Raji (cell line): Measurements from ENCODE around the gene PRPSAP1.

Source experiments
- POLR2A ChIP-seq: IDR thresholded peaks from 2 replicates; pipeline ENCODE4 v1.6.1; 2011; ENCODE audit warnings: low read depth, low read length, control low read depth; ENCODE audit not compliant: insufficient read depth

Gene PRPSAP1

DNA sequence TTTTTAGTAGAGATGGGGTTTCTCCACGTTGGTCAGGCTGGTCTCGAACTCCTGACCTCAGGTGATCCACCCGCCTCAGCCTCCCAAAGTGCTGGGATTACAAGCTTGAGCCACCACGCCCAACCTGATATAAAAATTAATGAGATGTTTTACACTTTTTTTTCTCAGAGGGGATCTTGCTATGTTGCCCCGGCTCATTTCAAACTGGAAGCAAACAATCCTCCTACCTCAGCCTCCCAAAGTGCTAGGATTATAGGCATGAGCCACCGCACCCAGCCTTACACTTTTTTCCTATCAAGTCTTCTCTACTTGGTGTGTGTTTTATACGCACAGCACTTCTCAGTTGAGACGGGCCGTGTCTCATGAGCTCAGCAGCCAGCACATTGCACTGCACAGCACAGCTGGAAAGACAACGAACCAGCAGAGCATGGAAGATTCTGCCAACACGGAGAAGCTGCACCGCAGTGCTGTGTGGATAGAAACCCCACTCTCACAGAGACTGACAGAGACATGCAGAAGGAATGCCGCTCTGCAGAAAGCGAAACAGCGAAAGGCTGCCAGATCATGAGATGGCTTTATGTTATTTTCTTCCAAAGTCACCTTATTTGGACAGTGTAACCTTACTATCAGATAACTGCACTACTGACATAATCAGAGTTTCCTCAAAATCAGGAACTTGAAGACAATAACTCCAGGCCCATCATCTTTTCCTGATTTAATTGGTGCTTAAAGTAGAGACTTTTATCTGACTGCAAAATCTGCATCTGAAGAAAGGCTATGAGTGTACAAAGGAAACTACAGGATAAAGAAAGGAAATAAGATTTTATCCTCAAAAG, 39.1 kb downstream of the PRPSAP1 start:
- TF ChIP-seq POLR2A: no peak

DNA sequence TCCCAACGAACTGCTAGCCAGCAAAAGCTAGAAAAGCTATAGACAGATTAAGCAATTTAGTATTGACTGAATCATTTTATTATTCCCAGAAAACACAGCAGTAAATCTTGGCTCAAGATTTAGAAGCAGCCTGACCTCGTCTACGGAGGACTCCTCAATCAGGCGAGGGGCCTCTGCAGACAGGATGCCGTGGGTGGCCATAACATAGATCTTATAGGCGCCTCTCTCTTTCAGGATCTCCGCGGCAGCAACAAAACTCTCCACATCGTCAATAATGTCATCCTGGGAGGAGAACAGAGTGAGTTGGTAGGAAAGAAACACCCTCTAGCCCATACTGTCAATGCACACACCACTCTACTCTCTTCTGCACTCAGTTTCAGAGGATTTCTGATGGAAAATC, 41.0 kb downstream of the PRPSAP1 start:
- no peak for TF ChIP-seq POLR2A

DNA sequence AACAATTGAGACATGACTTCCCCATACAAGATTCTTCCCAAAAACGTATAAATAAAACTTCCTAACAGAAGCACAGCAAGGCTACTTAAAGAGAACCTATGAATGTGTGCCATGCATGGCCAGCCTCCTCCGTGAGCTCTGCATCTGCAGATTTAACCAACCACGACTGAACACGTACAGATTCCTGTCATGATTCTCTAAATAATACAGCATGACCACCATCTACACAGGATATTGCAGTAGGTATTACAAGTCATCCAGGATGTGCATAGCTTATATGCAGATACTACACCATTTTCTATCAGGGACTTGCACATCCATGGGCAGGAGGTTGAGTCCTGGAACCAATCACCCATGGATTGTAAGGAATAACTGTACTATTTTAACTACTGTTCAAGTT, 44.3 kb downstream of the PRPSAP1 start:
- TF ChIP-seq POLR2A: no peak

- no peak for TF ChIP-seq POLR2A
These were observed 45.8 kb downstream of the PRPSAP1 start, which contains the start of gene QRICH2 for GRCh38 chr17:76307966-76308338. Gene QRICH2, minus strand, starts transcription at chr17:76308276. Its CDS starts 278 bp downstream, at chr17:76307998.

- no peak for TF ChIP-seq POLR2A
These were observed 46.3 kb downstream of the PRPSAP1 start for GRCh38 chr17:76307299-76307965.

- no peak for TF ChIP-seq POLR2A
These were observed 49.2 kb downstream of the PRPSAP1 start for GRCh38 chr17:76304226-76305134.

- TF ChIP-seq POLR2A: no peak
These were observed 56.3 kb downstream of the PRPSAP1 start for GRCh38 chr17:76297436-76297835.

- no peak for TF ChIP-seq POLR2A
These were observed 56.8 kb downstream of the PRPSAP1 start for GRCh38 chr17:76296889-76297288.

DNA sequence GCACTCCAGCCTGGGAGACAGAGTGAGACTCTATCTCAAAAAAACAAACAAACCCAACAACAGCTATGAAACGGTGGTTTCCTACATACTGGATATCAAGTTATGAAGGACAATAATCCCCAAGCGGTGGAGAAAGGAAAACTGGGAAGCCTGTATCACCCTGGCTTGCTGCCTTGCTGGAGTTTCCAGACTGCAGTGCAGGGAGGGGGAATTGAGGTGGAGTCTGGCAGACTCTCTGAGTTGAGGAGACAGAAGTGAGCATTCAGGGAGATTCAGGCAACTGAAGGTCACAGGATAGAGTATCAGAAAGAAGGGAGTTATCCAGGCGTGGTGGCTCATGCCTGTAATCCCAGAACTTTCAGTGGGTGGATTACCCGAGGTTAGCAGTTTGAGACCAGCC, 57.5 kb downstream of the PRPSAP1 start:
- TF ChIP-seq POLR2A: no peak

GRCh38 chr17:76293106-76293505, 60.6 kb downstream of the PRPSAP1 start:
- no peak for TF ChIP-seq POLR2A

DNA sequence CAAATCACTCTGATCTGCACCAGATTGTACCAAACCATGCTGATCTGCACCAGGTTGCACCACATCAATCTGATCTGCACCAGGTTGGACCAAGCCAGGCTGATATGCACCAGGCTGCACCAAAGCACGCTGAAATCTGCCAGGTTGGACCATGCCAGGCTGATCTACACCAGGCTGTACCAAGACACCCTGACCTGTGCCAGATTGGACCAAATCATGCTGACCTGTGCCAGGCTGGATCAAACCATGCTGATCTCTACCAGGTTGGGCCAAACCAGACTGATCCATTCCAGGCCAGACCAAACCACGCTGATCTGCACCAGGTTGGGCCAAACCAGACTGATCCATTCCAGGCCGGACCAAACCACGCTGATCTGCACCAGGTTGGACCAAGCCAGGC, 61.1 kb downstream of the PRPSAP1 start:
- TF ChIP-seq POLR2A: no peak

DNA sequence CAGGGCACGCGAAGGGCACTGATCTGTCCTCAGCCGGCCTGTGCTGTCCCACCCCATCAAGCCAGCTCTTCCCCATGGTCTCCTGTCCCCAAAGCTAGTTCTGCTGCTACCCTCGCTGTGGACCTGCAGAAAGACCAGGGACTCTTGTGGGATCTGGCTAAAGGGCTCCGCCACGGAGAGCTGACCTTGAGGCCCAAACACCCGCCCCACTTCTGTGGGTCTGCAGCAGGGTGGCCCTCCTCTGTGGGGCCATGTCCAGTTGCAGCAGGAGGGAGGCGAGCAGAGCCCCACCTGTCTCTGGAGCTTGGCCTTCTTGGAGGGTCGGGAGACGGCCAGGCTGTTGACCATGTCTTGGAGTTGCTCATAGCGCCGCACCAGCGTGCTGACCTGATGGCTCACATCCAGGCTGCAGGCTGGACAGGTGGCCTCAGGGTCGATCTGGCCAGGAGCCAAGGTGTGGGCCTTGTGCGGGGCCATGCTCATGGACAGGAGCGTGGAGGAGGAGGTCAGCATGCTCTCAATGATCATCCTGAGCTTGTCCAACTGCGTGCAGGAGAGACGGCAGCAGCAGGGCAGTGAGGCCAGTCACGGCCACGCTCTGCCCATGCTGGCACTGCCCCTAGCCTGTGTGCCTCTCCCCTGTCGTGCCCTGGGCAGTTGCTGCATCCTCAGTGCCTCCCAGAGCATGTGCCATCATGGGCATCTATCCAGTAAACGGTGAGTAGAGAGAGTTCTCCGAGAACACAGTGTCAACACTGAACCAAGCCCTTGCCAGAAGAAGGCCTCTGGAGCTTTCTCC, 71.9 kb downstream of the PRPSAP1 start:
- no peak for TF ChIP-seq POLR2A

DNA sequence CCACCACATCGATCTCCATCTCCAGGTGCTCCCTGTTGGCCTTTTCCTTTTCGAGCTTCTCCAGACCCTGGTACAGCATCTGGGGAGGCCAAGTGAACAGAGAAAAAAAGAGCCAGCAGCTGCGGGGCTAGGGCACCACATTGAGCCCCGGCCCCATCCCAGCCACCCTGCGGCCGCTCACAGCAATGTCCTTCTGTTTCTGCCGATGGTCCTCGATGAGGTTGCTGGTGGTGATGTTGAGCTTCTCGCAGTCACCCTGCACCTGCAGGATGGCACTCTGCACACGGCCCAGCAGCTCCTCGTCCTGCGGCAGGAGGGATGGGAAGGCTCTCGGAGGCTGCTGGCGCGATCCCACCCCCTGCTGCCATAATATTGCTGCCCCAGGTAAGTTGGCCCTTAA, 73.1 kb downstream of the PRPSAP1 start:
- TF ChIP-seq POLR2A: no peak

DNA sequence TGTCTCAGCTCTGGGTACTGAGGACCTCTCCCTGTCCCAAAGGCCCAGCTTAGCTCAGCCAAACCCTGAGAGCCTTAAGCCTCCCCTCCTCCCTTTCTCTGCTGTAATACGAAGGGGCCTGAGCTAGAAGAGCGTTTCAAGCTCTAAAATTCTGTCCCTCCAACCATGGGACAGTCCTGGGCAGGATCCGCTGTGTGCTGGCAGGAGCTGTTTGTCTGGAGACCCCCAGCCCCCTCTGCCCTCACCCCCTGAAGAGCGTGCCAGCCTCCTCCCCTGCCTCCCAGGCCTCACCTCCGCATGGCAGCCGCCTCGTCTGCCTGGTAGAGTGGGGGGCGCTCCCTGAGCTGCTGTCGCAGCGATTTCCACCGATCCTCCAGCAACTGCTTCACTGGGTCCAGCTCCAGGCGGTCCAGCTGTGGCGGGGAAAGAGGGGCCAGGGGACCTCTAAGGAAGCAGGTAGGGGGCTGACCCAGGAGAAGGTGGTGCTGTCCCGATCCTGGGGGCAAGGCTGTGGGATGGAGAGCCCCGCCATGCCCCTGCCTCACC, 73.9 kb downstream of the PRPSAP1 start:
- TF ChIP-seq POLR2A: no peak

DNA sequence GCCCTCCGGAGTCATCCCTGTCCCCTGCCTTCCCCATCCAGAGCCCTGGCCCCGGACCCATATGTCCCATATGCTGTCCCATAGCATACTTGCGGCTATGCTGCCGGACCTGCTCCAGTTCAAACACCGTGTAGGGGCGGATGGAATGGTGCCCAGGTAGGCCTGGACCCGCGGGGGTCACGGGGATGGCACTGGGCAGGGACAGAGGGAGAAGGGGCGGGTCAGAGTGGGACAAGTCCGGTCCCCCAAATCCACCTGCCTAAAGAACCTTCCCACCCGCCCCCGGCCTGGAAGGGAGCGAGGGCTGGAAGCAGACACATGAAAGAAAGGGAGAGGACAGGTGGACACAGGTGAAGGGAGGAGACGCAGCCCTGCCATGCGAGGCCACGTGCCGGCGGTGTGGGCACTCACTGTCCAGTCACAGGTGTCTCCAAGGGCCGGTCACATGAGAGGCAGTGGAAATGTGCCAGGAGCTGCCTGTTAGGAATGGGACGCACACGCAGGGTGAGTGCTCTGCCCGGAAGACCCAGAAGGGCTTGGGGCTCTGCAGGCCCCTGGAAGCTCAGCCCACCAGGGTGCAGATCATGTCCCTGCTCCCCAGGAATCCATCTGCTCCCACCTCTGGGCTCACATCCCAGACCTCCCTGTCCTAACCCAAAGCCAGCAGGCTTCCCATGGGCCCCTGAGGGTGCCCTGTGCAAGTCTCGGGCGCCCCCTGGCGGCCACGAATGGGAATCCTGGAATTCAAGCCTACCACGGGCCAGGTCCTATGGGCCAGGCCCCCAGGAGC, 74.6 kb downstream of the PRPSAP1 start:
- no peak for TF ChIP-seq POLR2A
